Measurements from ENCODE around the gene TP53AIP1.

- TF ChIP-seq TARDBP (IDR thresholded peaks at IDR 0.05) (no peak), FOXM1 (IDR thresholded peaks at IDR 0.05; ENCODE audit: borderline replicate concordance) (no peak), FOXK2 (IDR thresholded peaks at IDR 0.05) (no peak), NFRKB (IDR thresholded peaks at IDR 0.05) (no peak), ELF4 (IDR thresholded peaks at IDR 0.05) (no peak), ZNF384 (IDR thresholded peaks at IDR 0.05) (no peak), FOXA1 (IDR thresholded peaks at IDR 0.05) (no peak), ARNT (IDR thresholded peaks at IDR 0.05) (no peak), SP1 (IDR thresholded peaks at IDR 0.05) (no peak), HDGF (IDR thresholded peaks at IDR 0.05; ENCODE audit: borderline replicate concordance) (no peak)
Observed at GRCh38 chr11:128926000-128926399, 16.7 kb downstream of the TP53AIP1 start.

Data from HEK293T (cell line).